K562 (cell line): ENCODE measurements around the gene LTBP4. TPM values are rescaled to one million over a fixed set of nuclear protein-coding genes. Genes with fewer than 3 reads are reported as not detected.

ENCODE experiments used
- BCOR ChIP-seq: fragments of 450-650 bp; IDR thresholded peaks from 2 replicates; pipeline ENCODE4 v1.6.1; 2016
- CBX8 ChIP-seq: fragments of 200-600 bp; sonication (generic); IDR thresholded peaks from 2 replicates; pipeline ENCODE4 v1.6.1; 2012; ENCODE audit warnings: borderline replicate concordance, mixed run types, low read depth, mild to moderate bottlenecking, moderate library complexity, mixed read lengths, low read length, control low read depth, inconsistent platforms; ENCODE audit not compliant: poor library complexity, severe bottlenecking; ENCODE audit errors: extremely low read depth
- EP300 ChIP-seq: IDR thresholded peaks from 2 replicates; pipeline ENCODE4 v1.6.1; 2012; ENCODE audit warnings: low read length, improper control_type of control experiment
- HEY1 ChIP-seq: fragments of 250-450 bp; sonication (Bioruptor Pico); IDR thresholded peaks from 2 replicates; pipeline ENCODE4 v1.5.0; 2020; ENCODE audit warnings: mild to moderate bottlenecking, moderate library complexity, borderline replicate concordance
- MXI1 ChIP-seq: IDR thresholded peaks from 2 replicates; pipeline ENCODE4 v1.6.1; 2011; ENCODE audit warnings: low read depth, mild to moderate bottlenecking, improper control_type of control experiment, low read length
- POLR2B ChIP-seq: fragments of 450-650 bp; IDR thresholded peaks from 2 replicates; pipeline ENCODE4 v1.6.1; 2018; ENCODE audit warnings: low read depth; ENCODE audit not compliant: partially characterized antibody
- RREB1 ChIP-seq: fragments of 250-450 bp; sonication (Bioruptor Pico); IDR thresholded peaks from 2 replicates; pipeline ENCODE4 v1.4.0; 2020
- polyA plus RNA-seq, 8 experiments: library from polyadenylated mRNA; depleted of rRNA in 4 of 8; stranded (reverse) in 5 of 8; unstranded in 3 of 8; fragments of >200 nt; fragmentation: Nextera tagmentation in 2 of 8; fragmentation: Illumina TruSeq in 1 of 8; extraction: Ambion mirVana in 2 of 8; extraction: Trizol in 1 of 8; gene quantifications; 2 replicates each; pipeline versions ENCODE4 v1.2.1 to v1.2.3, GENCODE V29; 2011 to 2014; ENCODE audit warnings: inconsistent platforms in 1 of 8, missing spikeins in 1 of 8
- total RNA-seq, 7 experiments: library from RNA; depleted of rRNA in 6 of 7; stranded (reverse); fragments of >200 nt in 6 of 7; fragmentation: Illumina TruSeq in 2 of 7; extraction: Trizol in 2 of 7; gene quantifications; 2 replicates each; pipeline versions ENCODE4 v1.2.1 to v1.2.3, GENCODE V29; 2011 to 2021; ENCODE audit warnings: low replicate concordance in 1 of 7
- TF ChIP-seq, protein P1 (sequence below): fragments of 450-650 bp; IDR thresholded peaks from 2 replicates; pipeline ENCODE4 v1.6.1; 2016; ENCODE audit warnings: mild to moderate bottlenecking, moderate library complexity

Gene LTBP4
- total and polyA plus RNA-seq, 9 of the 15 experiments (the other 6 are each of a cell fraction or from before 2014, with no cell fraction given), result 0.35 to 160 (median 31.6) TPM

- TF ChIP-seq POLR2B (no peak), EP300 (no peak), BCOR (peak; percentile 69; the same call in 1 of the 2 replicates), RREB1 (CRISPR knock-in tag) (no peak), HEY1 (CRISPR knock-in tag) (no peak), MXI1 (no peak), CBX8 (no peak)
- TF ChIP-seq, protein P1, sequence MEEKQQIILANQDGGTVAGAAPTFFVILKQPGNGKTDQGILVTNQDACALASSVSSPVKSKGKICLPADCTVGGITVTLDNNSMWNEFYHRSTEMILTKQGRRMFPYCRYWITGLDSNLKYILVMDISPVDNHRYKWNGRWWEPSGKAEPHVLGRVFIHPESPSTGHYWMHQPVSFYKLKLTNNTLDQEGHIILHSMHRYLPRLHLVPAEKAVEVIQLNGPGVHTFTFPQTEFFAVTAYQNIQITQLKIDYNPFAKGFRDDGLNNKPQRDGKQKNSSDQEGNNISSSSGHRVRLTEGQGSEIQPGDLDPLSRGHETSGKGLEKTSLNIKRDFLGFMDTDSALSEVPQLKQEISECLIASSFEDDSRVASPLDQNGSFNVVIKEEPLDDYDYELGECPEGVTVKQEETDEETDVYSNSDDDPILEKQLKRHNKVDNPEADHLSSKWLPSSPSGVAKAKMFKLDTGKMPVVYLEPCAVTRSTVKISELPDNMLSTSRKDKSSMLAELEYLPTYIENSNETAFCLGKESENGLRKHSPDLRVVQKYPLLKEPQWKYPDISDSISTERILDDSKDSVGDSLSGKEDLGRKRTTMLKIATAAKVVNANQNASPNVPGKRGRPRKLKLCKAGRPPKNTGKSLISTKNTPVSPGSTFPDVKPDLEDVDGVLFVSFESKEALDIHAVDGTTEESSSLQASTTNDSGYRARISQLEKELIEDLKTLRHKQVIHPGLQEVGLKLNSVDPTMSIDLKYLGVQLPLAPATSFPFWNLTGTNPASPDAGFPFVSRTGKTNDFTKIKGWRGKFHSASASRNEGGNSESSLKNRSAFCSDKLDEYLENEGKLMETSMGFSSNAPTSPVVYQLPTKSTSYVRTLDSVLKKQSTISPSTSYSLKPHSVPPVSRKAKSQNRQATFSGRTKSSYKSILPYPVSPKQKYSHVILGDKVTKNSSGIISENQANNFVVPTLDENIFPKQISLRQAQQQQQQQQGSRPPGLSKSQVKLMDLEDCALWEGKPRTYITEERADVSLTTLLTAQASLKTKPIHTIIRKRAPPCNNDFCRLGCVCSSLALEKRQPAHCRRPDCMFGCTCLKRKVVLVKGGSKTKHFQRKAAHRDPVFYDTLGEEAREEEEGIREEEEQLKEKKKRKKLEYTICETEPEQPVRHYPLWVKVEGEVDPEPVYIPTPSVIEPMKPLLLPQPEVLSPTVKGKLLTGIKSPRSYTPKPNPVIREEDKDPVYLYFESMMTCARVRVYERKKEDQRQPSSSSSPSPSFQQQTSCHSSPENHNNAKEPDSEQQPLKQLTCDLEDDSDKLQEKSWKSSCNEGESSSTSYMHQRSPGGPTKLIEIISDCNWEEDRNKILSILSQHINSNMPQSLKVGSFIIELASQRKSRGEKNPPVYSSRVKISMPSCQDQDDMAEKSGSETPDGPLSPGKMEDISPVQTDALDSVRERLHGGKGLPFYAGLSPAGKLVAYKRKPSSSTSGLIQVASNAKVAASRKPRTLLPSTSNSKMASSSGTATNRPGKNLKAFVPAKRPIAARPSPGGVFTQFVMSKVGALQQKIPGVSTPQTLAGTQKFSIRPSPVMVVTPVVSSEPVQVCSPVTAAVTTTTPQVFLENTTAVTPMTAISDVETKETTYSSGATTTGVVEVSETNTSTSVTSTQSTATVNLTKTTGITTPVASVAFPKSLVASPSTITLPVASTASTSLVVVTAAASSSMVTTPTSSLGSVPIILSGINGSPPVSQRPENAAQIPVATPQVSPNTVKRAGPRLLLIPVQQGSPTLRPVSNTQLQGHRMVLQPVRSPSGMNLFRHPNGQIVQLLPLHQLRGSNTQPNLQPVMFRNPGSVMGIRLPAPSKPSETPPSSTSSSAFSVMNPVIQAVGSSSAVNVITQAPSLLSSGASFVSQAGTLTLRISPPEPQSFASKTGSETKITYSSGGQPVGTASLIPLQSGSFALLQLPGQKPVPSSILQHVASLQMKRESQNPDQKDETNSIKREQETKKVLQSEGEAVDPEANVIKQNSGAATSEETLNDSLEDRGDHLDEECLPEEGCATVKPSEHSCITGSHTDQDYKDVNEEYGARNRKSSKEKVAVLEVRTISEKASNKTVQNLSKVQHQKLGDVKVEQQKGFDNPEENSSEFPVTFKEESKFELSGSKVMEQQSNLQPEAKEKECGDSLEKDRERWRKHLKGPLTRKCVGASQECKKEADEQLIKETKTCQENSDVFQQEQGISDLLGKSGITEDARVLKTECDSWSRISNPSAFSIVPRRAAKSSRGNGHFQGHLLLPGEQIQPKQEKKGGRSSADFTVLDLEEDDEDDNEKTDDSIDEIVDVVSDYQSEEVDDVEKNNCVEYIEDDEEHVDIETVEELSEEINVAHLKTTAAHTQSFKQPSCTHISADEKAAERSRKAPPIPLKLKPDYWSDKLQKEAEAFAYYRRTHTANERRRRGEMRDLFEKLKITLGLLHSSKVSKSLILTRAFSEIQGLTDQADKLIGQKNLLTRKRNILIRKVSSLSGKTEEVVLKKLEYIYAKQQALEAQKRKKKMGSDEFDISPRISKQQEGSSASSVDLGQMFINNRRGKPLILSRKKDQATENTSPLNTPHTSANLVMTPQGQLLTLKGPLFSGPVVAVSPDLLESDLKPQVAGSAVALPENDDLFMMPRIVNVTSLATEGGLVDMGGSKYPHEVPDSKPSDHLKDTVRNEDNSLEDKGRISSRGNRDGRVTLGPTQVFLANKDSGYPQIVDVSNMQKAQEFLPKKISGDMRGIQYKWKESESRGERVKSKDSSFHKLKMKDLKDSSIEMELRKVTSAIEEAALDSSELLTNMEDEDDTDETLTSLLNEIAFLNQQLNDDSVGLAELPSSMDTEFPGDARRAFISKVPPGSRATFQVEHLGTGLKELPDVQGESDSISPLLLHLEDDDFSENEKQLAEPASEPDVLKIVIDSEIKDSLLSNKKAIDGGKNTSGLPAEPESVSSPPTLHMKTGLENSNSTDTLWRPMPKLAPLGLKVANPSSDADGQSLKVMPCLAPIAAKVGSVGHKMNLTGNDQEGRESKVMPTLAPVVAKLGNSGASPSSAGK, result no peak
Measured at GRCh38 chr19:40567750-40568494, 33.2 kb upstream of the LTBP4 start (continued).
